Measurements from ENCODE around the gene TRMO.

Gene TRMO

DNA sequence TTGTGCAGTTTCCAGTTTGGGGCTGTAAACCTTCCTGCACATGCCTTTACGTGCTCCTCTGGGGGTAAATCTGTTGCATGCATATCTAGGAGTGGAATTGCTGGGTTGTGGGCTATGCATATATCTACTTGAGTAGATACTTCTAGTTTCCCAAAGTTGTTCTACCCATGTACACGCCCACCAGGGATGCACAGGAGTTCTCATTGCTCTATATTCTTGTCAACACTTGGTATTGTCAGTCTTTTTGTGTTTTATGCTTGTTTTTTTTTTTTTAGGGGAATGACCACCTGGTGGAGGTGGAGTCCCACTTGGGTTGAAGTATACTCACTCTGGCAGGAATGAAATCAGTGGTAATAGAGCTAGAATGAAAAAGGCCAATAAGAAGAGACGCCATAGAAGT is 46.2 kb downstream of the TRMO start:
- in situ Hi-C loops (cut with HindIII; ENCODE audit: low sequenced_read_pairs) = no loop called here
- no peak for TF ChIP-seq CTCF (IDR thresholded peaks at IDR 0.05; ENCODE audit: low read depth, low read length, missing control alignments)

DNA sequence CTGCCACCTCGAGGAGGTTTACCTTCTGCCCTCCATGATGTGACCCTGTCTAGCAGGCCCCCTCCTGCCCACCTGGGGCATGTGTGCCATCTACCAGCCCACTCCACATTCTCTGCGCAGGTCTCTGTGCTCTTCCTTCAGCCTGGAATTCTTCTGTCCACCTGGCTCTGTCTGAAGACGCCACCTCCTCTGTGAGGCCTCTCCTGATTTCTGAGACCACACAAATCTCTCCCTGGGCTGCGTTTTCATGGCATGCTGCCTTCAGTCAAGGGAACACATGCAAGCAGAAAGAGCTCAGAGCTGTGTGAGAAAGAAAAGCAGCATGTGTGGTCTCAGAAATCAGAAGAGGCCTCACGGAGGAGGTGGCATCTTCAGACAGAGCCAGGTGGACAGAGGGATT is 47.2 kb downstream of the TRMO start:
- no peak overlapping the region for H3K4me3 ChIP-seq (ENCODE audit: low read depth, low read length)
- DNase-seq (ENCODE audit: low read depth) = no peak
- TF ChIP-seq CTCF (IDR thresholded peaks at IDR 0.05; ENCODE audit: low read depth, low read length, missing control alignments) = no peak
- in situ Hi-C loops (cut with HindIII; ENCODE audit: low sequenced_read_pairs) = no loop called here

More for the DNA sequence above, 46.2 kb downstream of the TRMO start:
- no peak for DNase-seq (ENCODE audit: low read depth)
- no peak overlapping the region for H3K4me3 ChIP-seq (ENCODE audit: low read depth, low read length)

DNA sequence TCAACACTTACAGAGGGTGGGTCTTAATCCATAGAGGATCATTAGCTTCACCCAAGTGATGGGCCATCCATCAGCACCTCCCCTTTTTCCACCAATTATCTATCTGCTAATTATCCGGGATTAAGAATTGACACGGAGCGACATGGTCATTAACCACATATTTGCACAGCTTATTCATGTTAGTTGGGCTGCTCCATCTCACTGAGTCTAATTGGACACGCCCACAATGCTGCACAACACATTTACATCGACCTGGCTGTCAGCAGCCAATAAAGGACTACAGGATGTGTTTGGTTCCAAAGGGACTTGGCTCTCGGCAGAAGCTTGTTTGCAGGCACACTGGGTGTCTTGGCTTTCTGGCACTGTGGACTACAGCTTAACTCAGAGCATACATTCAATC is 47.7 kb downstream of the TRMO start:
- in situ Hi-C loops (cut with HindIII; ENCODE audit: low sequenced_read_pairs) = no loop called here
- H3K4me3 ChIP-seq (ENCODE audit: low read depth, low read length) = no peak overlapping the region
- no peak for TF ChIP-seq CTCF (IDR thresholded peaks at IDR 0.05; ENCODE audit: low read depth, low read length, missing control alignments)
- DNase-seq (ENCODE audit: low read depth) = no peak

GRCh38 chr9:97873882-97874281 is 48.4 kb downstream of the TRMO start:
- in situ Hi-C loops (cut with HindIII; ENCODE audit: low sequenced_read_pairs) = no loop called here
- H3K4me3 ChIP-seq (ENCODE audit: low read depth, low read length) = no peak overlapping the region
- TF ChIP-seq CTCF (IDR thresholded peaks at IDR 0.05; ENCODE audit: low read depth, low read length, missing control alignments) = no peak
- DNase-seq (ENCODE audit: low read depth) = no peak

DNA sequence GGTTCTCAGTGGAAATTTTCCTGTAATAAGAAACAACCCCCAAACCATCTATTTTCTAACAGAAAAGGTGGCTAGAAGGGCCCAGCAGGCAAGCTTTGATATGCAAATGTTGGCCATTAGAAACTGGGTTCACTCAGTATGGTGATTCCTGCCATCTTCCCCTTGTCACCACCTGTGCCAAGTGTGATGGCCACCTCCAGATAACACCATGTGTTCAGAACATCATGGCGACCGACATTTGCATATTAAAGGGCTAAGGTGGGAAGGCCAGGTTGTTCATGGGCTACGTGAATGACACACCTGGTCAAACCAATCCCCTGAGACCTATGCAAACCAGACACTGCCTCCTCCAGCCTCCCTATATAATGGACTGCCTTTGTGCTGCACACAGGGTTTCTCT is 48.9 kb downstream of the TRMO start:
- DNase-seq (ENCODE audit: low read depth) = no peak
- no peak for TF ChIP-seq CTCF (IDR thresholded peaks at IDR 0.05; ENCODE audit: low read depth, low read length, missing control alignments)
- in situ Hi-C loops (cut with HindIII; ENCODE audit: low sequenced_read_pairs) = no loop called here
- no peak overlapping the region for H3K4me3 ChIP-seq (ENCODE audit: low read depth, low read length)

- DNase-seq (ENCODE audit: low read depth) = no peak
- no peak for TF ChIP-seq CTCF (IDR thresholded peaks at IDR 0.05; ENCODE audit: low read depth, low read length, missing control alignments)
- H3K4me3 ChIP-seq (ENCODE audit: low read depth, low read length) = no peak overlapping the region
- in situ Hi-C loops (cut with HindIII; ENCODE audit: low sequenced_read_pairs) = no loop called here
Observed at GRCh38 chr9:97868859-97869258, 53.4 kb downstream of the TRMO start.

GRCh38 chr9:97866848-97867247 is 55.5 kb downstream of the TRMO start:
- in situ Hi-C loops (cut with HindIII; ENCODE audit: low sequenced_read_pairs) = no loop called here
- no peak for DNase-seq (ENCODE audit: low read depth)
- no peak for TF ChIP-seq CTCF (IDR thresholded peaks at IDR 0.05; ENCODE audit: low read depth, low read length, missing control alignments)
- no peak overlapping the region for H3K4me3 ChIP-seq (ENCODE audit: low read depth, low read length)

Measured in astrocyte of the cerebellum (primary cell).